ENCODE measurements around the gene CR1L. TPM values are rescaled to one million over a fixed set of nuclear protein-coding genes. Genes with fewer than 3 reads are reported as not detected.
"Not testable (repeated sequence)": the region's sequence is repeated elsewhere in the genome, so short reads cannot be mapped to it uniquely, and the experiment has no call there.

Gene CR1L
- total RNA-seq, 2 donors from 2014 or later = not detected

- Histone ChIP-seq H3K9me3 (no peaks in the 10 kb centered on the region), H3K4me3 (no peak overlapping the region), H3K27ac (no peak overlapping the region), H3K27me3 (no peaks in the 10 kb centered on the region), H3K4me1 (peaks cover 11% of the 10 kb centered on the region), H3K36me3 (replicated peaks in 1 of 2; ENCODE audit: insufficient read depth in 1 of 2, low read depth in 2 of 2) (no peaks in the 10 kb centered on the region)
- WGBS, 2 donors = 91 to 92% methylated on average over 1 of the region's 1 CpG
- intact Hi-C loops (cut with DNase I) = no loop called here
- ATAC-seq (no peak), DNase-seq (no peak)
- TF ChIP-seq, protein P1, sequence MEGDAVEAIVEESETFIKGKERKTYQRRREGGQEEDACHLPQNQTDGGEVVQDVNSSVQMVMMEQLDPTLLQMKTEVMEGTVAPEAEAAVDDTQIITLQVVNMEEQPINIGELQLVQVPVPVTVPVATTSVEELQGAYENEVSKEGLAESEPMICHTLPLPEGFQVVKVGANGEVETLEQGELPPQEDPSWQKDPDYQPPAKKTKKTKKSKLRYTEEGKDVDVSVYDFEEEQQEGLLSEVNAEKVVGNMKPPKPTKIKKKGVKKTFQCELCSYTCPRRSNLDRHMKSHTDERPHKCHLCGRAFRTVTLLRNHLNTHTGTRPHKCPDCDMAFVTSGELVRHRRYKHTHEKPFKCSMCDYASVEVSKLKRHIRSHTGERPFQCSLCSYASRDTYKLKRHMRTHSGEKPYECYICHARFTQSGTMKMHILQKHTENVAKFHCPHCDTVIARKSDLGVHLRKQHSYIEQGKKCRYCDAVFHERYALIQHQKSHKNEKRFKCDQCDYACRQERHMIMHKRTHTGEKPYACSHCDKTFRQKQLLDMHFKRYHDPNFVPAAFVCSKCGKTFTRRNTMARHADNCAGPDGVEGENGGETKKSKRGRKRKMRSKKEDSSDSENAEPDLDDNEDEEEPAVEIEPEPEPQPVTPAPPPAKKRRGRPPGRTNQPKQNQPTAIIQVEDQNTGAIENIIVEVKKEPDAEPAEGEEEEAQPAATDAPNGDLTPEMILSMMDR (IDR thresholded peaks at IDR 0.05) = no peak
- TF ChIP-seq POLR2A (IDR thresholded peaks at IDR 0.05) = no peak
Measured at GRCh38 chr1:207651583-207651982, 6.7 kb downstream of the CR1L start.

GRCh38 chr1:207654320-207654719 is 9.4 kb downstream of the CR1L start:
- intact Hi-C loops (cut with DNase I) = no loop called here
- Histone ChIP-seq H3K9me3 (no peaks in the 10 kb centered on the region), H3K4me3 (no peak overlapping the region), H3K4me1 (no peaks in the 10 kb centered on the region), H3K27me3 (no peaks in the 10 kb centered on the region), H3K36me3 (replicated peaks in 1 of 2; ENCODE audit: insufficient read depth in 1 of 2, low read depth in 2 of 2) (no peaks in the 10 kb centered on the region), H3K27ac (no peak overlapping the region)
- no peak for TF ChIP-seq POLR2A (IDR thresholded peaks at IDR 0.05)
- TF ChIP-seq, protein P1 (IDR thresholded peaks at IDR 0.05) = peak in 3 of 7 experiments; percentile 14 to 22 (median 16)
- 20 to 37% methylated on average over 2 of the region's 2 CpGs for WGBS, 2 donors
- ATAC-seq = no peak
- DNase-seq = no peak

DNA sequence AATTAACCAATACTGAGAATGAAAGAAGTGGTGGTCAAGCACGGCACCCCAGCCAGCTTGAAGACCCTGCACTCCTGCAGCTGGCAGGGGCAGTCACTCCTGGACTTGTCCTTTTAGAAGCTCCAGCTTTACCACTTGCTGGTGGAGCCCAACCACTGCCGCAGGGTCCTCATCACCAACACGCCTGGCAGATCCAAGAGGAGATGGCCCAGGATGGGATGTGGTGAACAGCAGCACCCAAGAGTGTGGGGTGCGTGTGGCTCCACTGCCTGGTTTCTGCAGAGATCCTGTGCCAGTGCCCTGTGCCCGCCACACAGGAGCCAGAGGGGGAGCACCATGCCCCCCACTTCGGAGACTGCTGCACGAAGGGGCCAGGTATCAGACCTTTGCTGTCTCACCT is 13.5 kb downstream of the CR1L start:
- no peak for DNase-seq
- H3K4me1 ChIP-seq = no peaks in the 10 kb centered on the region
- WGBS, 2 donors = 74 to 78% methylated on average over 5 to 7 of the region's 7 CpGs

DNA sequence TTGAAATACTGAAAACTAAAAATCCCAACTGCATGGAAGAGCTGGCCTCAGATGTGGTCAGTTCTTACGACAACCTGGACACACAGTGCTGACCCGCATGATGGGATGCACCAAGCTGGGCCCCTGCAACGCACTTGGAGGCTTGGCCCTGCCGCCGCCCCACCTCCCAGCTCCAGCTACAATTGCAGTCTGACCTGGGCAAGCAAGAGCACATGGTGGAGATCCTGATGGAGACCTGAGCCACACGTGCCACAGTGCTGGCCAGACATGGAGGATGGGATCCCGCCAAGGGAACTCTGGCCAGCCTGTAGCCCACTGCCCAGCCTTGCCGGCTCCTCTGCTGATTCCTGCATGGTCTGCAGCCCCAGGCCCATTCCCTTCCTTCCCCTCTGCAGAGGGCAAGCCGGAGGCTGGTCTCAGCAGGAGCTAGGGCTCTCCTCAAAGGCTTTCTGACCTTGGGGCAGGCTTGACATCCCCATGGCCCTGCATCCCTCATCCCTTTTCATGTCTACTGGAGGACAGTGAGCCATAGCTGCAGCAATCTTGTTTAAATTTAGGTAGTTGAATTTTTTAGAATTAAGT is 14.1 kb downstream of the CR1L start:
- 88 to 93% methylated on average over 2 to 9 of the region's 9 CpGs for WGBS, 2 donors
- no peaks in the 10 kb centered on the region for H3K27me3 ChIP-seq
- H3K9me3 ChIP-seq = no peaks in the 10 kb centered on the region
- TF ChIP-seq, protein P1 (IDR thresholded peaks at IDR 0.05) = no peak
- no peak for TF ChIP-seq POLR2A (IDR thresholded peaks at IDR 0.05)
- H3K4me3 ChIP-seq = no peak overlapping the region
- H3K4me1 ChIP-seq = no peaks in the 10 kb centered on the region
- no peak for DNase-seq
- no peak for ATAC-seq
- no peak overlapping the region for H3K27ac ChIP-seq
- no peaks in the 10 kb centered on the region for H3K36me3 ChIP-seq (replicated peaks in 1 of 2; ENCODE audit: insufficient read depth in 1 of 2, low read depth in 2 of 2)
- intact Hi-C loops (cut with DNase I) = no loop called here

More for the DNA sequence above, 13.5 kb downstream of the CR1L start:
- Histone ChIP-seq H3K9me3 (no peaks in the 10 kb centered on the region), H3K36me3 (replicated peaks in 1 of 2; ENCODE audit: insufficient read depth in 1 of 2, low read depth in 2 of 2) (no peaks in the 10 kb centered on the region), H3K27me3 (no peaks in the 10 kb centered on the region), H3K27ac (no peak overlapping the region), H3K4me3 (no peak overlapping the region)
- intact Hi-C loops (cut with DNase I) = no loop called here
- no peak for TF ChIP-seq POLR2A (IDR thresholded peaks at IDR 0.05)
- TF ChIP-seq, protein P1 (IDR thresholded peaks at IDR 0.05) = no peak
- no peak for ATAC-seq

- Histone ChIP-seq H3K4me1 (no peaks in the 10 kb centered on the region), H3K27ac (no peak overlapping the region), H3K36me3 (replicated peaks in 1 of 2; ENCODE audit: insufficient read depth in 1 of 2, low read depth in 2 of 2) (no peaks in the 10 kb centered on the region), H3K4me3 (no peak overlapping the region), H3K9me3 (no peaks in the 10 kb centered on the region), H3K27me3 (no peaks in the 10 kb centered on the region)
- DNase-seq (no peak), ATAC-seq (no peak)
- TF ChIP-seq, protein P1 (IDR thresholded peaks at IDR 0.05) = no peak
- TF ChIP-seq POLR2A (IDR thresholded peaks at IDR 0.05) = no peak
- intact Hi-C loops (cut with DNase I) = no loop called here
- 41 to 65% methylated on average over 5 to 10 of the region's 10 CpGs for WGBS, 2 donors
Measured at GRCh38 chr1:207659545-207660153, 14.7 kb downstream of the CR1L start.

GRCh38 chr1:207661420-207661819 is 16.5 kb downstream of the CR1L start:
- H3K27me3 ChIP-seq; H3K27ac ChIP-seq; intact Hi-C loops (cut with DNase I); H3K9me3 ChIP-seq; DNase-seq; ATAC-seq; H3K4me1 ChIP-seq; H3K4me3 ChIP-seq; H3K36me3 ChIP-seq (replicated peaks in 1 of 2; ENCODE audit: insufficient read depth in 1 of 2, low read depth in 2 of 2): not testable (repeated sequence)
- WGBS, 2 donors = 100% methylated on average over 1 to 2 of the region's 2 CpGs
